Large intestine (tissue), 3 donors: ENCODE measurements around the gene GGT6. TPM values are rescaled to one million over a fixed set of nuclear protein-coding genes. Genes with fewer than 3 reads are reported as not detected.
A peak's percentile ranks its signal among the peaks of the same experiment; 100 is the strongest.
"Not testable (repeated sequence)": the region's sequence is repeated elsewhere in the genome, so short reads cannot be mapped to it uniquely, and the experiment has no call there.

Experiments
- DNase-seq, 2 donors: peaks; one replicate each; pipeline versions ENCODE4 v3.0.0 to v3.0.0-alpha.2; 2013
- H3K27ac ChIP-seq: one replicate; pipeline ENCODE4 v1.5.1; 2013; ENCODE audit warnings: low read length
- H3K27me3 ChIP-seq: 2 replicates; pipeline ENCODE4 v1.6.1; 2013; ENCODE audit warnings: low read length; ENCODE audit not compliant: control insufficient read depth, insufficient read depth
- H3K36me3 ChIP-seq: 2 replicates; pipeline ENCODE4 v1.6.1; 2013; ENCODE audit warnings: low read length; ENCODE audit not compliant: control insufficient read depth, insufficient read depth
- H3K4me1 ChIP-seq: one replicate; pipeline ENCODE4 v1.6.1; 2013; ENCODE audit warnings: low read length; ENCODE audit not compliant: control insufficient read depth, insufficient read depth
- H3K4me3 ChIP-seq: one replicate; pipeline ENCODE4 v1.5.1; 2013; ENCODE audit warnings: low read length
- H3K9me3 ChIP-seq: one replicate; pipeline ENCODE4 v1.6.1; 2013; ENCODE audit warnings: mild to moderate bottlenecking, low read depth, low read length, moderate library complexity; ENCODE audit not compliant: control insufficient read depth
- WGBS: methylation state at CpG from one replicate; pipeline ENCODE4 v1.1.5; 2013; ENCODE audit warnings: low lambda C conversion rate; ENCODE audit not compliant: insufficient coverage; 5-methylcytosine and 5-hydroxymethylcytosine counted together
- polyA plus RNA-seq: library from polyadenylated mRNA; unstranded; fragments of 120-200 nt; gene quantifications from one replicate; pipeline ENCODE4 v1.2.1, GENCODE V29; 2013

The GGT6 gene
- polyA plus RNA-seq, 1 donor = 2.7 TPM

- WGBS = no CpG with 5 or more reads among the region's 57 CpGs
- Histone ChIP-seq H3K4me3 (peak overlapping the region; percentile 89), H3K36me3 (no peaks in the 10 kb centered on the region), H3K27ac (peak overlapping the region; percentile 75), H3K27me3 (peaks cover 7% of the 10 kb centered on the region), H3K4me1 (peaks cover 50% of the 10 kb centered on the region), H3K9me3 (no peaks in the 10 kb centered on the region)
- DNase-seq = peak in 1 of 2 donors; percentile 72
These were observed 24.7 kb upstream of the GGT6 start for GRCh38 chr17:4584917-4585637.

GRCh38 chr17:4584101-4584916, 23.9 kb upstream of the GGT6 start, which contains the start of gene SMTNL2:
Gene SMTNL2, plus strand, starts transcription at chr17:4584529. Its CDS starts 77 bp downstream, at chr17:4584606.
- DNase-seq = peak in 1 of 2 donors; percentile 82
- Histone ChIP-seq H3K4me3 (peak within 1 kb of the TSS; percentile 89), H3K4me1 (peaks cover 50% of the 10 kb centered on the region), H3K27ac (peak within 1 kb of the TSS; percentile 86), H3K9me3 (no peaks in the 10 kb centered on the region), H3K27me3 (peaks cover 7% of the 10 kb centered on the region), H3K36me3 (no peaks in the 10 kb centered on the region)
- no CpG with 5 or more reads among the region's 100 CpGs for WGBS

- Histone ChIP-seq H3K27me3 (peaks cover 7% of the 10 kb centered on the region), H3K9me3 (no peaks in the 10 kb centered on the region), H3K27ac (peak overlapping the region; percentile 86), H3K4me1 (peaks cover 45% of the 10 kb centered on the region), H3K4me3 (peak overlapping the region; percentile 89), H3K36me3 (no peaks in the 10 kb centered on the region)
- DNase-seq = no peak
- no CpG with 5 or more reads among the region's 12 CpGs for WGBS
These were observed 23.4 kb upstream of the GGT6 start for GRCh38 chr17:4583782-4584100.

GRCh38 chr17:4583206-4583605, 22.8 kb upstream of the GGT6 start:
- Histone ChIP-seq H3K27ac (no peak overlapping the region), H3K9me3 (no peaks in the 10 kb centered on the region), H3K4me3 (peak overlapping the region; percentile 89), H3K36me3 (no peaks in the 10 kb centered on the region), H3K27me3 (peaks cover 7% of the 10 kb centered on the region), H3K4me1 (peaks cover 40% of the 10 kb centered on the region)
- WGBS = 100% methylated on average over 1 of the region's 3 CpGs
- DNase-seq = no peak

- H3K27ac ChIP-seq = no peak overlapping the region
- no peak for DNase-seq
- peaks cover 35% of the 10 kb centered on the region for H3K4me1 ChIP-seq
- H3K36me3 ChIP-seq = no peaks in the 10 kb centered on the region
- peaks cover 7% of the 10 kb centered on the region for H3K27me3 ChIP-seq
- no peaks in the 10 kb centered on the region for H3K9me3 ChIP-seq
- WGBS = no CpG with 5 or more reads among the region's 8 CpGs
- no peak overlapping the region for H3K4me3 ChIP-seq
These were observed 22.3 kb upstream of the GGT6 start for GRCh38 chr17:4582691-4583090.

GRCh38 chr17:4582101-4582501, 21.7 kb upstream of the GGT6 start:
- H3K4me1 ChIP-seq = peaks cover 34% of the 10 kb centered on the region
- peaks cover 7% of the 10 kb centered on the region for H3K27me3 ChIP-seq
- no peak overlapping the region for H3K4me3 ChIP-seq
- H3K36me3 ChIP-seq = no peaks in the 10 kb centered on the region
- WGBS = no CpG with 5 or more reads among the region's 7 CpGs
- no peaks in the 10 kb centered on the region for H3K9me3 ChIP-seq
- H3K27ac ChIP-seq = no peak overlapping the region
- DNase-seq = no peak

GRCh38 chr17:4580291-4580690, 19.9 kb upstream of the GGT6 start:
- WGBS = no CpG with 5 or more reads among the region's 7 CpGs
- no peak for DNase-seq
- H3K27me3 ChIP-seq = peaks cover 7% of the 10 kb centered on the region
- no peak overlapping the region for H3K27ac ChIP-seq
- no peaks in the 10 kb centered on the region for H3K9me3 ChIP-seq
- H3K36me3 ChIP-seq = no peaks in the 10 kb centered on the region
- H3K4me3 ChIP-seq = no peak overlapping the region
- H3K4me1 ChIP-seq = peaks cover 26% of the 10 kb centered on the region

- WGBS = 100% methylated on average over 1 of the region's 11 CpGs
These were observed 19.3 kb upstream of the GGT6 start for GRCh38 chr17:4579678-4580077.

GRCh38 chr17:4578349-4578748, 18.0 kb upstream of the GGT6 start:
- not testable (repeated sequence) for H3K9me3 ChIP-seq, H3K27me3 ChIP-seq, H3K27ac ChIP-seq, DNase-seq, H3K36me3 ChIP-seq, H3K4me3 ChIP-seq
- WGBS = no CpG with 5 or more reads among the region's 24 CpGs
- H3K4me1 ChIP-seq = peaks cover 18% of the 10 kb centered on the region

More at GRCh38 chr17:4579678-4580077, 19.3 kb upstream of the GGT6 start:
- Histone ChIP-seq H3K9me3 (no peaks in the 10 kb centered on the region), H3K27me3 (peaks cover 4% of the 10 kb centered on the region), H3K27ac (no peak overlapping the region), H3K4me1 (peaks cover 23% of the 10 kb centered on the region), H3K4me3 (no peak overlapping the region), H3K36me3 (no peaks in the 10 kb centered on the region)
- DNase-seq = no peak

- Histone ChIP-seq H3K27me3 (no peaks in the 10 kb centered on the region), H3K27ac (peak overlapping the region; percentile 37), H3K4me1 (peaks cover 13% of the 10 kb centered on the region), H3K4me3 (no peak overlapping the region), H3K36me3 (no peaks in the 10 kb centered on the region), H3K9me3 (no peaks in the 10 kb centered on the region)
- WGBS = no CpG with 5 or more reads among the region's 8 CpGs
- no peak for DNase-seq
These were observed 17.1 kb upstream of the GGT6 start for GRCh38 chr17:4577386-4577993.
